Liver (tissue), 9 donors: ENCODE data around the gene ZNF175. TPM values are rescaled to one million over a fixed set of nuclear protein-coding genes. Genes with fewer than 3 reads are reported as not detected.

Experiments used
- DNase-seq: peaks from one replicate; pipeline ENCODE4 v3.0.0-alpha.2; 2017; ENCODE audit warnings: low spot score
- H3K27ac ChIP-seq, 2 donors: one replicate each; pipeline ENCODE4 v1.7.0; 2013; ENCODE audit warnings: inconsistent platforms in 2 of 2, low read length in 2 of 2, control low read depth in 1 of 2, low read depth in 1 of 2, mild to moderate bottlenecking in 1 of 2
- H3K27me3 ChIP-seq, 4 donors: one replicate each; pipeline versions ENCODE4 v1.6.1 to v1.7.0; 2013; ENCODE audit warnings: low read length in 3 of 4, inconsistent platforms in 1 of 4, mild to moderate bottlenecking in 1 of 4, moderate library complexity in 1 of 4; ENCODE audit not compliant: control insufficient read depth in 4 of 4, insufficient read depth in 4 of 4
- H3K36me3 ChIP-seq, 4 donors: one replicate each; pipeline versions ENCODE4 v1.6.1 to v1.7.0; 2013; ENCODE audit warnings: low read length in 3 of 4, mild to moderate bottlenecking in 3 of 4, low read depth in 1 of 4, moderate library complexity in 1 of 4; ENCODE audit not compliant: control insufficient read depth in 4 of 4, insufficient read depth in 3 of 4
- H3K4me1 ChIP-seq, 4 donors: one replicate each; pipeline versions ENCODE4 v1.6.1 to v1.7.0; 2013; ENCODE audit warnings: low read length in 3 of 4, mild to moderate bottlenecking in 3 of 4, moderate library complexity in 1 of 4; ENCODE audit not compliant: control insufficient read depth in 4 of 4, insufficient read depth in 4 of 4
- H3K4me3 ChIP-seq, 3 donors: one replicate each; pipeline versions ENCODE4 v1.6.1 to v1.7.0; 2013; ENCODE audit warnings: low read length in 3 of 3, control low read depth in 1 of 3, low read depth in 1 of 3, mild to moderate bottlenecking in 1 of 3
- H3K9ac ChIP-seq, 2 donors: one replicate each; pipeline ENCODE4 v1.7.0; 2013; ENCODE audit warnings: low read length in 2 of 2, mild to moderate bottlenecking in 2 of 2, moderate library complexity in 2 of 2, control low read depth in 1 of 2, low read depth in 1 of 2
- H3K9me3 ChIP-seq, 4 donors: one replicate each; pipeline versions ENCODE4 v1.6.1 to v1.7.0; 2013; ENCODE audit warnings: low read length in 3 of 4; ENCODE audit not compliant: control insufficient read depth in 4 of 4
- CTCF ChIP-seq: fragments of 150-350 bp; IDR thresholded peaks from 2 replicates; pipeline ENCODE4 v1.5.1; 2017; ENCODE audit warnings: improper control_type of control experiment, low read depth, low read length; ENCODE audit not compliant: missing input control
- EGR1 ChIP-seq, 2 donors: IDR thresholded peaks; 2 replicates each; pipeline ENCODE4 v1.6.1; 2016 to 2018; ENCODE audit warnings: antibody characterized with exemption in 2 of 2, low read depth in 2 of 2
- FOXA1 ChIP-seq: IDR thresholded peaks from 2 replicates; pipeline ENCODE4 v1.6.1; 2016; ENCODE audit warnings: antibody characterized with exemption
- FOXA2 ChIP-seq: IDR thresholded peaks from 2 replicates; pipeline ENCODE4 v1.6.1; 2016; ENCODE audit warnings: antibody characterized with exemption
- GABPA ChIP-seq, 2 donors: IDR thresholded peaks in 1 of 2; conservative IDR thresholded peaks in 1 of 2; 2 replicates each; pipeline ENCODE4 v1.6.1; 2016; ENCODE audit warnings: antibody characterized with exemption in 2 of 2, mild to moderate bottlenecking in 1 of 2, moderate library complexity in 1 of 2
- HNF4A ChIP-seq, 2 donors: conservative IDR thresholded peaks; 2 replicates each; pipeline ENCODE4 v1.6.1; 2016; ENCODE audit warnings: antibody characterized with exemption in 2 of 2, mild to moderate bottlenecking in 2 of 2
- HNF4G ChIP-seq: IDR thresholded peaks from 2 replicates; pipeline ENCODE4 v1.6.1; 2016; ENCODE audit warnings: antibody characterized with exemption
- JUND ChIP-seq, 2 donors: IDR thresholded peaks; 2 replicates each; pipeline ENCODE4 v1.6.1; 2016; ENCODE audit warnings: antibody characterized with exemption in 2 of 2
- MAX ChIP-seq: IDR thresholded peaks from 2 replicates; pipeline ENCODE4 v1.6.1; 2016; ENCODE audit warnings: antibody characterized with exemption
- NR2F2 ChIP-seq: IDR thresholded peaks from 2 replicates; pipeline ENCODE4 v1.6.1; 2016; ENCODE audit warnings: antibody characterized with exemption
- RAD21 ChIP-seq, 2 donors: IDR thresholded peaks; 2 replicates each; pipeline ENCODE4 v1.6.1; 2016; ENCODE audit warnings: antibody characterized with exemption in 2 of 2, mild to moderate bottlenecking in 2 of 2
- RXRA ChIP-seq, 2 donors: IDR thresholded peaks; 2 replicates each; pipeline ENCODE4 v1.6.1; 2017 to 2018; ENCODE audit warnings: antibody characterized with exemption in 2 of 2, mild to moderate bottlenecking in 1 of 2
- SP1 ChIP-seq: IDR thresholded peaks from 2 replicates; pipeline ENCODE4 v1.6.1; 2018; ENCODE audit warnings: antibody characterized with exemption, mild to moderate bottlenecking
- TAF1 ChIP-seq: conservative IDR thresholded peaks from 2 replicates; pipeline ENCODE4 v1.6.1; 2016; ENCODE audit warnings: antibody characterized with exemption, mild to moderate bottlenecking
- YY1 ChIP-seq: IDR thresholded peaks from 2 replicates; pipeline ENCODE4 v1.6.1; 2016; ENCODE audit warnings: antibody characterized with exemption, mild to moderate bottlenecking
- ZBTB33 ChIP-seq: IDR thresholded peaks from 2 replicates; pipeline ENCODE4 v1.6.1; 2016; ENCODE audit warnings: antibody characterized with exemption
- WGBS: extraction: QIAGEN DNeasy Blood & Tissue Kit; methylation state at CpG from one replicate; pipeline ENCODE4 v1.1.7; 2013; 5-methylcytosine and 5-hydroxymethylcytosine counted together
- polyA plus RNA-seq, 2 donors: library from polyadenylated mRNA; stranded (reverse) in 1 of 2; unstranded in 1 of 2; fragments of 200-250 nt in 1 of 2; fragments of >200 nt in 1 of 2; fragmentation: Nextera tagmentation in 1 of 2; extraction: Ambion mirVana in 1 of 2; gene quantifications; one replicate each; pipeline versions ENCODE4 v1.2.1 to v1.2.3, GENCODE V29; 2013 to 2015
- total RNA-seq, 2 donors: library from RNA; depleted of rRNA; stranded (reverse); fragments of >200 nt; gene quantifications; one replicate each; pipeline ENCODE4 v1.2.3, GENCODE V29; 2014
- TF ChIP-seq, protein P1 (sequence below): IDR thresholded peaks from 2 replicates; pipeline ENCODE4 v1.6.1; 2016; ENCODE audit warnings: antibody characterized with exemption
- TF ChIP-seq, protein P2 (sequence below): IDR thresholded peaks from 2 replicates; pipeline ENCODE4 v1.6.1; 2016; ENCODE audit warnings: antibody characterized with exemption, mild to moderate bottlenecking
- donor health status: healthy.
- donor health status: healthy.
- donor health status: healthy.
- donor health status: healthy.
- donor health status: healthy.

ZNF175 gene
- total and polyA plus RNA-seq, 4 donors: 0.60 to 5.3 (median 2.5) TPM

GRCh38 chr19:51547397-51548212 is 23.5 kb upstream of the ZNF175 start:
- WGBS: 26% methylated on average over 7 of the region's 7 CpGs
- H3K36me3 ChIP-seq: no peaks in the 10 kb centered on the region
- H3K27me3 ChIP-seq: peaks cover 0 to 4% (median 0%) of the 10 kb centered on the region in 4 donors
- peak; percentile 57 for DNase-seq
- TF ChIP-seq ZBTB33 (no peak), GABPA (IDR thresholded peaks at IDR 0.05 in 1 of 2, conservative IDR thresholded peaks at IDR 0.05 in 1 of 2) (no peak), CTCF (no peak), NR2F2 (no peak), YY1 (no peak), SP1 (no peak), TAF1 (no peak), MAX (no peak), JUND (IDR thresholded peaks at IDR 0.05) (no peak), FOXA1 (no peak), EGR1 (IDR thresholded peaks at IDR 0.05; ENCODE audit: low read depth in 2 of 2) (no peak), HNF4A (conservative IDR thresholded peaks at IDR 0.05) (no peak), RAD21 (IDR thresholded peaks at IDR 0.05) (no peak), RXRA (IDR thresholded peaks at IDR 0.05) (no peak)
- TF ChIP-seq, protein P1, sequence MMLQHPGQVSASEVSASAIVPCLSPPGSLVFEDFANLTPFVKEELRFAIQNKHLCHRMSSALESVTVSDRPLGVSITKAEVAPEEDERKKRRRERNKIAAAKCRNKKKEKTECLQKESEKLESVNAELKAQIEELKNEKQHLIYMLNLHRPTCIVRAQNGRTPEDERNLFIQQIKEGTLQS: no peak
- no peak overlapping the region for H3K4me3 ChIP-seq
- no peaks in the 10 kb centered on the region for H3K9me3 ChIP-seq
- no peak overlapping the region for H3K27ac ChIP-seq
- H3K9ac ChIP-seq: no peak overlapping the region
- H3K4me1 ChIP-seq: no peaks in the 10 kb centered on the region

GRCh38 chr19:51548213-51548651 is 22.9 kb upstream of the ZNF175 start:
- no peaks in the 10 kb centered on the region for H3K36me3 ChIP-seq
- H3K27me3 ChIP-seq: peaks cover 0 to 2% (median 0%) of the 10 kb centered on the region in 4 donors
- no peak overlapping the region for H3K4me3 ChIP-seq
- peak; percentile 50 for DNase-seq
- no peaks in the 10 kb centered on the region for H3K9me3 ChIP-seq
- 61% methylated on average over 5 of the region's 5 CpGs for WGBS
- TF ChIP-seq HNF4G: no peak
- TF ChIP-seq CTCF: no peak
- no peak for TF ChIP-seq FOXA2
- no peak for TF ChIP-seq EGR1 (IDR thresholded peaks at IDR 0.05; ENCODE audit: low read depth in 2 of 2)
- no peak for TF ChIP-seq ZBTB33
- TF ChIP-seq, protein P2, sequence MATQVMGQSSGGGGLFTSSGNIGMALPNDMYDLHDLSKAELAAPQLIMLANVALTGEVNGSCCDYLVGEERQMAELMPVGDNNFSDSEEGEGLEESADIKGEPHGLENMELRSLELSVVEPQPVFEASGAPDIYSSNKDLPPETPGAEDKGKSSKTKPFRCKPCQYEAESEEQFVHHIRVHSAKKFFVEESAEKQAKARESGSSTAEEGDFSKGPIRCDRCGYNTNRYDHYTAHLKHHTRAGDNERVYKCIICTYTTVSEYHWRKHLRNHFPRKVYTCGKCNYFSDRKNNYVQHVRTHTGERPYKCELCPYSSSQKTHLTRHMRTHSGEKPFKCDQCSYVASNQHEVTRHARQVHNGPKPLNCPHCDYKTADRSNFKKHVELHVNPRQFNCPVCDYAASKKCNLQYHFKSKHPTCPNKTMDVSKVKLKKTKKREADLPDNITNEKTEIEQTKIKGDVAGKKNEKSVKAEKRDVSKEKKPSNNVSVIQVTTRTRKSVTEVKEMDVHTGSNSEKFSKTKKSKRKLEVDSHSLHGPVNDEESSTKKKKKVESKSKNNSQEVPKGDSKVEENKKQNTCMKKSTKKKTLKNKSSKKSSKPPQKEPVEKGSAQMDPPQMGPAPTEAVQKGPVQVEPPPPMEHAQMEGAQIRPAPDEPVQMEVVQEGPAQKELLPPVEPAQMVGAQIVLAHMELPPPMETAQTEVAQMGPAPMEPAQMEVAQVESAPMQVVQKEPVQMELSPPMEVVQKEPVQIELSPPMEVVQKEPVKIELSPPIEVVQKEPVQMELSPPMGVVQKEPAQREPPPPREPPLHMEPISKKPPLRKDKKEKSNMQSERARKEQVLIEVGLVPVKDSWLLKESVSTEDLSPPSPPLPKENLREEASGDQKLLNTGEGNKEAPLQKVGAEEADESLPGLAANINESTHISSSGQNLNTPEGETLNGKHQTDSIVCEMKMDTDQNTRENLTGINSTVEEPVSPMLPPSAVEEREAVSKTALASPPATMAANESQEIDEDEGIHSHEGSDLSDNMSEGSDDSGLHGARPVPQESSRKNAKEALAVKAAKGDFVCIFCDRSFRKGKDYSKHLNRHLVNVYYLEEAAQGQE: no peak
- TF ChIP-seq TAF1: no peak
- TF ChIP-seq FOXA1: no peak
- TF ChIP-seq MAX: no peak
- no peak for TF ChIP-seq HNF4A (conservative IDR thresholded peaks at IDR 0.05)
- no peak overlapping the region for H3K27ac ChIP-seq
- no peaks in the 10 kb centered on the region for H3K4me1 ChIP-seq
- H3K9ac ChIP-seq: no peak overlapping the region
